Measurements from ENCODE around the gene IST1. TPM values are rescaled to one million over a fixed set of nuclear protein-coding genes. Genes with fewer than 3 reads are reported as not detected.
A peak's percentile ranks its signal among the peaks of the same experiment; 100 is the strongest.

The IST1 gene
- total and polyA plus RNA-seq, 9 of the 15 experiments (the other 6 are each of a cell fraction or from before 2014, with no cell fraction given): 135 to 334 (median 188) TPM

- no peak for TF ChIP-seq ZNF655 (CRISPR knock-in tag; IDR thresholded peaks at IDR 0.05)
Measured at GRCh38 chr16:71924710-71925109, 29.4 kb downstream of the IST1 start (continued).

DNA sequence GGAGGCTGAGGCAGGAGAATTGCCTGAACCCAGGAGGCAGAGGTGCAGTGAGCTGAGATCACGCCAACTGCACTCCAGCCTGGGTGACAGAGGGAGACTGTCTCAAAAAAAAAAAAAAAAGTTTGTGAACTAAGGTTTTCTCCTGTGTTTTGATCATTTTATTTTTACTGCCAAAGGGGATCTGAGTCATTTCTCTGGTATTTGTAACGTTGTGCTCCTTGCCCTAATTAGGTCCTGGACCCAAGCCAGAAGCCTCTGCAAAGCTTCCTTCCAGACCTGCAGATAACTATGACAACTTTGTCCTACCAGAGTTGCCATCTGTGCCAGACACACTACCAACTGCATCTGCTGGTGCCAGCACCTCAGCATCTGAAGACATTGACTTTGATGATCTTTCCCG, 32.1 kb downstream of the IST1 start:
- no peaks in the 10 kb centered on the region for H3K9me3 ChIP-seq (replicated peaks; ENCODE audit: control insufficient read depth, insufficient read depth, low read depth, low read length)
- TF ChIP-seq BCL6 (CRISPR knock-in tag; IDR thresholded peaks at IDR 0.05): no peak
- TF ChIP-seq JUND (IDR thresholded peaks at IDR 0.05; ENCODE audit: borderline replicate concordance, low read depth, low read length): peak; percentile 35; the same call in 1 of the 2 replicates
- TF ChIP-seq JUND (tag; IDR thresholded peaks at IDR 0.05; ENCODE audit: borderline replicate concordance, low read depth, low read length): peak; percentile 28; the same call in 1 of the 3 replicates
- no peak for TF ChIP-seq KAT2B (IDR thresholded peaks at IDR 0.05; ENCODE audit: low read depth, low read length)
- TF ChIP-seq NFXL1 (CRISPR knock-in tag; IDR thresholded peaks at IDR 0.05): no peak
- no peak for TF ChIP-seq CHD1 (IDR thresholded peaks at IDR 0.05; ENCODE audit: low read length)
- no peak for TF ChIP-seq ZNF3 (CRISPR knock-in tag; IDR thresholded peaks at IDR 0.05)
- TF ChIP-seq FOSL1 (tag; conservative IDR thresholded peaks at IDR 0.05): peak; percentile 83
- peak; percentile 71 for TF ChIP-seq NFIC (IDR thresholded peaks at IDR 0.05)
- TF ChIP-seq, protein P1, sequence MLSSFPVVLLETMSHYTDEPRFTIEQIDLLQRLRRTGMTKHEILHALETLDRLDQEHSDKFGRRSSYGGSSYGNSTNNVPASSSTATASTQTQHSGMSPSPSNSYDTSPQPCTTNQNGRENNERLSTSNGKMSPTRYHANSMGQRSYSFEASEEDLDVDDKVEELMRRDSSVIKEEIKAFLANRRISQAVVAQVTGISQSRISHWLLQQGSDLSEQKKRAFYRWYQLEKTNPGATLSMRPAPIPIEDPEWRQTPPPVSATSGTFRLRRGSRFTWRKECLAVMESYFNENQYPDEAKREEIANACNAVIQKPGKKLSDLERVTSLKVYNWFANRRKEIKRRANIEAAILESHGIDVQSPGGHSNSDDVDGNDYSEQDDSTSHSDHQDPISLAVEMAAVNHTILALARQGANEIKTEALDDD (IDR thresholded peaks at IDR 0.05): no peak
- H3K4me3 ChIP-seq: no peak overlapping the region
- WGBS (ENCODE audit: insufficient coverage, low coverage, missing lambda C conversion rate): 62% methylated on average over 3 of the region's 3 CpGs
- in situ Hi-C loops (cut with MboI): no loop called here
- no peaks in the 10 kb centered on the region for H3K9me1 ChIP-seq (ENCODE audit: control insufficient read depth, insufficient read depth, low read length)
- ATAC-seq: no peak; the same call in 2 of the 3 replicates
- H3K9ac ChIP-seq (ENCODE audit: insufficient read depth in 1 of 2, low read depth in 2 of 2, low read length in 2 of 2): no peak overlapping the region
- H3K4me2 ChIP-seq (ENCODE audit: insufficient read depth, low read length): no peak overlapping the region
- H4K20me1 ChIP-seq (replicated peaks; ENCODE audit: control insufficient read depth, insufficient read depth, low read length): no peaks in the 10 kb centered on the region; the same call in 1 of the 2 replicates
- peaks cover 80% of the 10 kb centered on the region for H3K36me3 ChIP-seq (ENCODE audit: control insufficient read depth, insufficient read depth, low read length)
- no peak for FAIRE-seq
- intact Hi-C loops (cut with micrococcal nuclease): no loop called here
- peaks cover 8% of the 10 kb centered on the region; the same call in 2 of the 3 replicates for H3K79me2 ChIP-seq (ENCODE audit: control insufficient read depth, insufficient read depth, low read length)
- no peak overlapping the region for H2AFZ ChIP-seq (ENCODE audit: low read depth, low read length)
- H3K27ac ChIP-seq (ENCODE audit: extremely low read depth, low read depth, low read length): no peak overlapping the region
- H3K27me3 ChIP-seq (ENCODE audit: control insufficient read depth in 2 of 2, insufficient read depth in 2 of 2, low read length in 2 of 2): no peaks in the 10 kb centered on the region
- peaks cover 0 to 3% of the 10 kb centered on the region in 2 experiments; a peak in 2 of 5 replicates for H3K4me1 ChIP-seq (replicated peaks in 1 of 2; ENCODE audit: control insufficient read depth in 2 of 2, insufficient read depth in 2 of 2, low read length in 2 of 2)
- POLR2A ChIA-PET: interaction anchor here (0.7 to 1.1 kb wide), 3 partner anchors 27 to 33 kb away, joined by 3 to 6 read pairs (median 3); no protein-coding TSS in a partner anchor
- no TSS peak for BruUV-seq (replicated peaks)
- peak in 1 of 4 experiments; percentile 26 for DNase-seq (ENCODE audit: extremely low read depth in 1 of 4, low spot score in 3 of 4)
- CTCF ChIA-PET (ENCODE audit: low intra/inter-chr PET ratio): interaction anchor here (0.7 kb wide), 1 partner anchor 68 kb away, joined by 4 read pairs; no protein-coding TSS in a partner anchor

Measured in K562 (cell line).